Spleen (tissue), 7 donors: ENCODE measurements around the gene WDR64.

Source experiments
- CTCF ChIP-seq, 11 experiments: fragments of 200-600 bp in 7 of 11; fragments of 450-650 bp in 4 of 11; sonication (generic) in 4 of 11; IDR thresholded peaks in 8 of 11; conservative IDR thresholded peaks in 3 of 11; 1 replicate in 7 of 11; 2 replicates in 4 of 11; pipeline versions ENCODE4 v1.4.0 to v1.8.0; 2016 to 2021; ENCODE audit warnings: antibody characterized with exemption in 11 of 11, inconsistent platforms in 4 of 11, mild to moderate bottlenecking in 1 of 11
- POLR2A ChIP-seq, 3 donors: fragments of 450-650 bp; IDR thresholded peaks; one replicate each; pipeline ENCODE4 v1.5.1; 2017; ENCODE audit warnings: antibody characterized with exemption in 3 of 3, mild to moderate bottlenecking in 1 of 3
- POLR2AphosphoS5 ChIP-seq, 3 donors: sonication (generic); formaldehyde crosslinking; IDR thresholded peaks; one replicate each; pipeline ENCODE4 v1.5.1; 2017; ENCODE audit warnings: antibody characterized with exemption in 3 of 3
- donor health status: DM: no; HTN: no; CAD: no; lungs with moderate emphysema.
- donor health status: DM: no; HTN: no; CAD: no.
- donor health status: DM: no; HTN: no; CAD: no.

DNA sequence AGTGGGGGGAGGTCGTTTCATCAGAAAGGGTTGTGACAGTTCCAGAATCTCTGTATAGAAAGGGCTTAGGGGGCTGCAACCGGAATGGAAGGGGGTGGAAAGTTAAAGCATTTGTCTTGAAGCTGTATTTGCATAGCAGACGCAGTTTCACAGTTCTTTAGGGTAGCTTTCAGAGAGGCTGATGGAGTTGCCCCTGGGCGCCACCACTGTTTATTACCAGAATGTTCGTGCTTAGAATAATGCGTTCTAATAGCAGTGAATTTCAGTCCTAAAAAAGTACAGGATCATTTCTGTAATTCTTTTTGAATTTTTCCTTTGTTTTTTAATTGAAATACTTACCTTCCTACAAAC lies 197.2 kb downstream of the WDR64 start:
- TF ChIP-seq CTCF (IDR thresholded peaks at IDR 0.05 in 8 of 11, conservative IDR thresholded peaks at IDR 0.05 in 3 of 11) (no peak), POLR2A (IDR thresholded peaks at IDR 0.05) (no peak), POLR2AphosphoS5 (IDR thresholded peaks at IDR 0.05) (no peak)
